H1 (cell line): ENCODE results near the gene RNF168. TPM values are rescaled to one million over a fixed set of nuclear protein-coding genes. Genes with fewer than 3 reads are reported as not detected.

Experiments
- BACH1 ChIP-seq: IDR thresholded peaks from 2 replicates; pipeline ENCODE4 v1.6.1; 2012; ENCODE audit warnings: low read length, improper control_type of control experiment
- CHD2 ChIP-seq: IDR thresholded peaks from 2 replicates; pipeline ENCODE4 v1.6.1; 2012; ENCODE audit warnings: low read length, improper control_type of control experiment
- CREB1 ChIP-seq: IDR thresholded peaks from 2 replicates; pipeline ENCODE4 v1.6.1; 2012; ENCODE audit warnings: inconsistent platforms
- EGR1 ChIP-seq: IDR thresholded peaks from 2 replicates; pipeline ENCODE4 v1.6.1; 2011; ENCODE audit warnings: low read depth, low read length, borderline replicate concordance
- EP300 ChIP-seq, 2 experiments: IDR thresholded peaks; 1 replicate in 1 of 2; 2 replicates in 1 of 2; pipeline ENCODE4 v1.6.1; 2011 to 2012; ENCODE audit warnings: low read depth in 2 of 2, low read length in 2 of 2, mild to moderate bottlenecking in 2 of 2, borderline replicate concordance in 1 of 2, inconsistent platforms in 1 of 2, moderate library complexity in 1 of 2
- GABPA ChIP-seq: IDR thresholded peaks from 2 replicates; pipeline ENCODE4 v1.6.1; 2011; ENCODE audit warnings: mild to moderate bottlenecking, low read length, moderate library complexity, borderline replicate concordance; ENCODE audit not compliant: insufficient read depth
- PHF8 ChIP-seq: fragments of 200-600 bp; sonication (generic); conservative IDR thresholded peaks from 2 replicates; pipeline ENCODE4 v1.7.1; 2012; ENCODE audit warnings: low read depth, mild to moderate bottlenecking, inconsistent platforms, low read length, moderate library complexity
- SIN3A ChIP-seq, 2 experiments: IDR thresholded peaks in 1 of 2; conservative IDR thresholded peaks in 1 of 2; 2 replicates each; pipeline ENCODE4 v1.6.1; 2011 to 2012; ENCODE audit warnings: low read length in 2 of 2, improper control_type of control experiment in 1 of 2, low read depth in 1 of 2, mild to moderate bottlenecking in 1 of 2
- SIRT6 ChIP-seq: IDR thresholded peaks from one replicate; pipeline ENCODE4 v1.7.1; 2012; ENCODE audit warnings: low read length, inconsistent platforms
- TBP ChIP-seq: IDR thresholded peaks from 2 replicates; pipeline ENCODE4 v1.6.1; 2011; ENCODE audit warnings: low read depth, low read length, improper control_type of control experiment
- polyA plus RNA-seq, 7 experiments: library from polyadenylated mRNA; depleted of rRNA in 3 of 7; stranded (reverse) in 5 of 7; unstranded in 2 of 7; fragments of >200 nt in 5 of 7; fragments of 200-250 nt in 2 of 7; gene quantifications; 1 replicate in 5 of 7; 2 replicates in 1 of 7; 4 replicates in 1 of 7; pipeline versions ENCODE4 v1.2.1 to v1.2.3, GENCODE V29; 2011 to 2013; ENCODE audit warnings: missing spikeins in 2 of 7, mixed read lengths in 2 of 7
- total RNA-seq: library from RNA; stranded (reverse); fragmentation: NEBNext Ultra II Directional; extraction: Animal tissue kit (Norgen Biotek cat#: 25700); gene quantifications from 2 replicates; pipeline ENCODE4 v1.2.1, GENCODE V29; 2021
- TF ChIP-seq, protein P1 (sequence below): IDR thresholded peaks from 2 replicates; pipeline ENCODE4 v1.6.1; 2012; ENCODE audit warnings: inconsistent platforms

Gene RNF168
- total and polyA plus RNA-seq, 2 of the 8 experiments (the other 6 are each of a cell fraction or from before 2014, with no cell fraction given) = 6.3 to 63.5 TPM

DNA sequence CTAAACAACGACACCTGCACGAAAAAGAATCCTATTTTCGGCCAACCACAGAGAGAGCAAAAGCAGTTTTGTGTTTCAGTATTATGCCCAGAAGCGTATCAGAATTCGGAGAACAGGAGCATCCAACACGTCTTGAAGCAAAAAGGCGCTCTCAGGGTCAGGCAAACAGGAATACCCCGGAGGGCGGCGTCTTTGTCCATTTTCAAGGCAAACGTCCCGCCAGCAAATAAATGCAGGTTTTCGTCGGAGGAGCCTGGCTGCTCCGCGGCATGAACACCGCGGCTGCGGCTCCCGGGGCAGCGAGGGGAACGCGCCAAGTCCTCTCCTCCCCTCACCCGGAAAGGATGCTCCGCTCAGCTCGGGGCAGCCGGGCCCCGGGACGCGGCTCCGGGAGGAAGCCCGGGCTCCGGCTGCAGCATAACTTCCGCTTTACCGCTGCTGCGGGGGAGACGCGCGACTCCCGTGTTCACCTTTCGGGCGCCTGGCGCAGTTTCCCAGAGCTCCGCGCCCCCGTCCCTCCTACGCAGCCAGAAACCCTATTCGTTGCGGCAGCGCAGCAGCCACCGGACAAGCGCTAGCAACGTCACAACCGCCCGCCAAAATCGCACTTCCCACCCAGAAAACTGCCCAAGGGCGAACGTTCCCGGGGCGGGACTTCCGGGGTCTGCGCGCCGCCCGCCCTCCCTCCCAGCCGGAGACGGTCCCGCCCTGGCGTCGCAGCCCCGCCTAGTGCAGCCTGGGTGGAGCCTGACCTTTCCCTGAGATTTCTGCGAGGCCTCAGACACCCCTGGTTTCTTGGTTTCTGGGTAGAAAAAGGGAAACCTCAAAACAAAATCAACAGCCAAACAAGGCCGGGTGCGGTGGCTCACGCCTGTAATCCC lies at the start of gene RNF168 (continued):
- TF ChIP-seq CREB1 (peak; percentile 92), SIN3A (conservative IDR thresholded peaks at IDR 0.05 in 1 of 2, IDR thresholded peaks at IDR 0.05 in 1 of 2; ENCODE audit: low read depth in 1 of 2, low read length in 2 of 2) (peak in 1 of 2 experiments; percentile 51; a peak in 1 of 4 replicates), EP300 (IDR thresholded peaks at IDR 0.05; ENCODE audit: borderline replicate concordance in 1 of 2, low read depth in 2 of 2, low read length in 2 of 2) (peak in 1 of 2 experiments; percentile 27; a peak in 1 of 3 replicates), PHF8 (peak; percentile 55; the same call in 1 of the 2 replicates), SIRT6 (no peak), TBP (peak; percentile 68), GABPA (peak; percentile 74; the same call in 1 of the 2 replicates), CHD2 (peak; percentile 16; the same call in 1 of the 2 replicates), EGR1 (peak; percentile 80), BACH1 (peak; percentile 61)
- TF ChIP-seq, protein P1, sequence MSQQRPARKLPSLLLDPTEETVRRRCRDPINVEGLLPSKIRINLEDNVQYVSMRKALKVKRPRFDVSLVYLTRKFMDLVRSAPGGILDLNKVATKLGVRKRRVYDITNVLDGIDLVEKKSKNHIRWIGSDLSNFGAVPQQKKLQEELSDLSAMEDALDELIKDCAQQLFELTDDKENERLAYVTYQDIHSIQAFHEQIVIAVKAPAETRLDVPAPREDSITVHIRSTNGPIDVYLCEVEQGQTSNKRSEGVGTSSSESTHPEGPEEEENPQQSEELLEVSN = peak; percentile 20; the same call in 1 of the 2 replicates
